ENCODE data around the gene DDX56. TPM values are rescaled to one million over a fixed set of nuclear protein-coding genes. Genes with fewer than 3 reads are reported as not detected.
"Not testable (repeated sequence)": the region's sequence is repeated elsewhere in the genome, so short reads cannot be mapped to it uniquely, and the experiment has no call there.

The DDX56 gene
- polyA plus RNA-seq (ENCODE audit: insufficient read length): 54.0 TPM

GRCh38 chr7:44573464-44574286, at the start of gene DDX56:
DDX56 (minus strand) TSS chr7:44573908; CDS start chr7:44573895, 13 bp downstream.
- peak; percentile 95 for DNase-seq

GRCh38 chr7:44622342-44623151, 48.8 kb upstream of the DDX56 start:
- no peak for DNase-seq

GRCh38 chr7:44621750-44622103, 48.0 kb upstream of the DDX56 start:
- DNase-seq: no peak

- no peak for DNase-seq
Observed at GRCh38 chr7:44621034-44621749, 47.5 kb upstream of the DDX56 start.

GRCh38 chr7:44618753-44619152, 45.0 kb upstream of the DDX56 start:
- DNase-seq: no peak

GRCh38 chr7:44618045-44618444, 44.3 kb upstream of the DDX56 start:
- no peak for DNase-seq

GRCh38 chr7:44617225-44617890, 43.6 kb upstream of the DDX56 start:
- no peak for DNase-seq

- no peak for DNase-seq
Observed at GRCh38 chr7:44616545-44616944, 42.8 kb upstream of the DDX56 start.

GRCh38 chr7:44615793-44616192, 42.1 kb upstream of the DDX56 start:
- DNase-seq: no peak

GRCh38 chr7:44615149-44615611, 41.5 kb upstream of the DDX56 start:
- no peak for DNase-seq

GRCh38 chr7:44609829-44610228, 36.1 kb upstream of the DDX56 start:
- DNase-seq: no peak

- DNase-seq: no peak
Observed at GRCh38 chr7:44608916-44609648, 35.4 kb upstream of the DDX56 start.

GRCh38 chr7:44607141-44608068, 33.7 kb upstream of the DDX56 start:
- no peak for DNase-seq

- peak; percentile 100 for DNase-seq
Observed at GRCh38 chr7:44606341-44607140, 32.8 kb upstream of the DDX56 start, which contains the start of gene OGDH. OGDH (plus strand) TSS chr7:44606627; CDS start chr7:44624344, 17,717 bp downstream.

GRCh38 chr7:44604941-44605340, 31.2 kb upstream of the DDX56 start:
- no peak for DNase-seq

GRCh38 chr7:44603193-44603592, 29.5 kb upstream of the DDX56 start:
- no peak for DNase-seq

GRCh38 chr7:44602576-44602910, 28.8 kb upstream of the DDX56 start:
- no peak for DNase-seq

- DNase-seq: no peak
Observed at GRCh38 chr7:44599222-44599621, 25.5 kb upstream of the DDX56 start.

GRCh38 chr7:44597181-44597580, 23.5 kb upstream of the DDX56 start:
- DNase-seq: not testable (repeated sequence)

All from hindlimb muscle (tissue), 1 donor.